GM19025 (cell line): ENCODE data around the gene EPHA6.
"Not testable (repeated sequence)": the region's sequence is repeated elsewhere in the genome, so short reads cannot be mapped to it uniquely, and the experiment has no call there.

Source experiments
- ATAC-seq: cut with Tn5 transposase; IDR thresholded peaks from one replicate; pipeline ENCODE4 v1.9.1; 2021; ENCODE audit warnings: mild to moderate bottlenecking, low read depth, moderate library complexity; ENCODE audit not compliant: unreplicated experiment

Gene EPHA6

GRCh38 chr3:96900031-96900430 lies 85.6 kb downstream of the EPHA6 start:
- ATAC-seq, result no peak

- no peak for ATAC-seq
These were observed 86.2 kb downstream of the EPHA6 start for GRCh38 chr3:96900566-96900965.

GRCh38 chr3:96915445-96915844 lies 101.1 kb downstream of the EPHA6 start:
- no peak for ATAC-seq

GRCh38 chr3:96931119-96931862 lies 116.9 kb downstream of the EPHA6 start:
- no peak for ATAC-seq

- not testable (repeated sequence) for ATAC-seq
These were observed 127.7 kb downstream of the EPHA6 start for GRCh38 chr3:96942131-96942530.

- ATAC-seq, result no peak
These were observed 144.5 kb downstream of the EPHA6 start for GRCh38 chr3:96958856-96959255.

GRCh38 chr3:96959474-96959873 lies 145.1 kb downstream of the EPHA6 start:
- no peak for ATAC-seq

GRCh38 chr3:96959901-96960641 lies 145.7 kb downstream of the EPHA6 start:
- ATAC-seq, result no peak

GRCh38 chr3:96960661-96961330 lies 146.4 kb downstream of the EPHA6 start:
- no peak for ATAC-seq

GRCh38 chr3:96961576-96961975 lies 147.2 kb downstream of the EPHA6 start:
- ATAC-seq, result no peak

GRCh38 chr3:96966181-96966929 lies 152.0 kb downstream of the EPHA6 start:
- no peak for ATAC-seq

GRCh38 chr3:96970211-96970610 lies 155.8 kb downstream of the EPHA6 start:
- ATAC-seq, result no peak

GRCh38 chr3:96977671-96978070 lies 163.3 kb downstream of the EPHA6 start:
- no peak for ATAC-seq

GRCh38 chr3:96983716-96984115 lies 169.3 kb downstream of the EPHA6 start:
- not testable (repeated sequence) for ATAC-seq

GRCh38 chr3:96986241-96986640 lies 171.8 kb downstream of the EPHA6 start:
- no peak for ATAC-seq

GRCh38 chr3:96991231-96991630 lies 176.8 kb downstream of the EPHA6 start:
- no peak for ATAC-seq

- ATAC-seq, result no peak
These were observed 177.5 kb downstream of the EPHA6 start for GRCh38 chr3:96991800-96992365.

GRCh38 chr3:96994988-96995387 lies 180.6 kb downstream of the EPHA6 start:
- no peak for ATAC-seq

- no peak for ATAC-seq
These were observed 181.6 kb downstream of the EPHA6 start for GRCh38 chr3:96996009-96996408.

- ATAC-seq, result no peak
These were observed 187.2 kb downstream of the EPHA6 start for GRCh38 chr3:97001611-97002010.
